Left ventricle myocardium inferior (tissue), 1 donor: ENCODE results near the gene PLEKHO2. TPM values are rescaled to one million over a fixed set of nuclear protein-coding genes. Genes with fewer than 3 reads are reported as not detected.

ENCODE experiments used
- DNase-seq: peaks from one replicate; pipeline ENCODE4 v3.0.0-alpha.2; 2020
- H3K27ac ChIP-seq: fragments of 200-600 bp; replicated peaks from 2 replicates; pipeline ENCODE4 v1.8.0; 2021
- H3K27me3 ChIP-seq: fragments of 200-600 bp; 2 replicates; pipeline ENCODE4 v1.8.0; 2021; ENCODE audit warnings: low read depth
- H3K36me3 ChIP-seq: fragments of 200-600 bp; 2 replicates; pipeline ENCODE4 v1.8.0; 2021
- H3K4me1 ChIP-seq: fragments of 200-600 bp; 2 replicates; pipeline ENCODE4 v1.8.0; 2021
- H3K4me3 ChIP-seq: fragments of 200-600 bp; 2 replicates; pipeline ENCODE4 v1.8.0; 2021; ENCODE audit warnings: mild to moderate bottlenecking, moderate library complexity
- H3K9me3 ChIP-seq: fragments of 200-600 bp; replicated peaks from 2 replicates; pipeline ENCODE4 v1.8.0; 2021
- CTCF ChIP-seq: fragments of 200-600 bp; IDR thresholded peaks from 2 replicates; pipeline ENCODE4 v1.8.0; 2021; ENCODE audit warnings: antibody characterized with exemption, mild to moderate bottlenecking, borderline replicate concordance
- intact Hi-C: fragments of 100-400 bp; cut with micrococcal nuclease; formaldehyde crosslinking; loops from one replicate; pipeline ENCODE4 v1.11.0; 2022
- total RNA-seq: library from RNA; stranded (reverse); fragmentation: NEBNext Ultra II Directional; extraction: Animal tissue kit (Norgen Biotek cat#: 25700); gene quantifications from one replicate; pipeline ENCODE4 v1.2.1, GENCODE V29; 2021
- donor health status: DM: no; HTN: yes; CAD: no; lungs with severe emphysema.

The PLEKHO2 gene
- total RNA-seq, 1 donor from 2014 or later: 8.0 TPM

- peak overlapping the region; percentile 99 for H3K27ac ChIP-seq
- DNase-seq: no peak
- intact Hi-C loops: loop anchor here (10.0 kb wide), 1 partner anchor 50 kb away; no protein-coding TSS in a partner anchor
- H3K9me3 ChIP-seq: no peaks in the 10 kb centered on the region
- H3K27me3 ChIP-seq: no peaks in the 10 kb centered on the region
- no peak for TF ChIP-seq CTCF
- H3K4me1 ChIP-seq: peaks cover 74% of the 10 kb centered on the region
- H3K36me3 ChIP-seq: peaks cover 14% of the 10 kb centered on the region
- peak overlapping the region; percentile 99 for H3K4me3 ChIP-seq
Observed at GRCh38 chr15:64844576-64845145, 2.9 kb downstream of the PLEKHO2 start.

- peaks cover 74% of the 10 kb centered on the region for H3K4me1 ChIP-seq
Observed at GRCh38 chr15:64845183-64845611, 3.5 kb downstream of the PLEKHO2 start.

GRCh38 chr15:64845831-64846595 is 4.3 kb downstream of the PLEKHO2 start:
- Histone ChIP-seq H3K9me3 (no peaks in the 10 kb centered on the region), H3K27ac (peak overlapping the region; percentile 99), H3K4me3 (peak overlapping the region; percentile 99), H3K27me3 (no peaks in the 10 kb centered on the region), H3K36me3 (peaks cover 26% of the 10 kb centered on the region), H3K4me1 (peaks cover 73% of the 10 kb centered on the region)
- TF ChIP-seq CTCF: no peak
- intact Hi-C loops: loop anchor here (10.0 kb wide), 1 partner anchor 49 kb away; no protein-coding TSS in a partner anchor
- DNase-seq: no peak

More at GRCh38 chr15:64845183-64845611, 3.5 kb downstream of the PLEKHO2 start:
- Histone ChIP-seq H3K4me3 (peak overlapping the region; percentile 99), H3K9me3 (no peaks in the 10 kb centered on the region), H3K36me3 (peaks cover 19% of the 10 kb centered on the region), H3K27ac (peak overlapping the region; percentile 99), H3K27me3 (no peaks in the 10 kb centered on the region)
- TF ChIP-seq CTCF: no peak
- peak; percentile 50 for DNase-seq
- intact Hi-C loops: loop anchor here (10.0 kb wide), 1 partner anchor 50 kb away; no protein-coding TSS in a partner anchor

GRCh38 chr15:64847016-64847415 is 5.3 kb downstream of the PLEKHO2 start:
- no peak overlapping the region for H3K4me3 ChIP-seq
- intact Hi-C loops: loop anchor here (10.0 kb wide), 1 partner anchor 48 kb away; no protein-coding TSS in a partner anchor
- peaks cover 31% of the 10 kb centered on the region for H3K36me3 ChIP-seq
- H3K27me3 ChIP-seq: no peaks in the 10 kb centered on the region
- H3K9me3 ChIP-seq: no peaks in the 10 kb centered on the region
- DNase-seq: no peak
- H3K4me1 ChIP-seq: peaks cover 77% of the 10 kb centered on the region
- TF ChIP-seq CTCF: no peak
- peak overlapping the region; percentile 99 for H3K27ac ChIP-seq

GRCh38 chr15:64847448-64847847 is 5.7 kb downstream of the PLEKHO2 start:
- Histone ChIP-seq H3K9me3 (no peaks in the 10 kb centered on the region), H3K4me3 (no peak overlapping the region), H3K27ac (peak overlapping the region; percentile 6), H3K4me1 (peaks cover 79% of the 10 kb centered on the region), H3K27me3 (no peaks in the 10 kb centered on the region), H3K36me3 (peaks cover 31% of the 10 kb centered on the region)
- no peak for TF ChIP-seq CTCF
- intact Hi-C loops: loop anchor here (10.0 kb wide), 1 partner anchor 47 kb away; no protein-coding TSS in a partner anchor
- DNase-seq: no peak
